Endothelial cell of hepatic sinusoid (primary cell): Measurements from ENCODE around the gene NEO1.

Source experiments
- in situ Hi-C: cut with HindIII; loops from 2 replicates; pipeline ENCODE4 v1.10.0; 2017; ENCODE audit warnings: low sequenced_read_pairs

The NEO1 gene

GRCh38 chr15:73072894-73073293, 20.6 kb downstream of the NEO1 start:
- in situ Hi-C loops: loop anchor here (10.0 kb wide), 1 partner anchor 288 kb away; the partner anchor contains the start of gene ADPGK

- in situ Hi-C loops: loop anchor here (10.0 kb wide), 1 partner anchor 289 kb away; the partner anchor contains the start of gene ADPGK
Measured at GRCh38 chr15:73074241-73074640, 22.0 kb downstream of the NEO1 start.

- in situ Hi-C loops: loop anchor here (10.0 kb wide), 1 partner anchor 291 kb away; the partner anchor contains the start of gene ADPGK
Measured at GRCh38 chr15:73075160-73075859, 23.0 kb downstream of the NEO1 start.

GRCh38 chr15:73078291-73078690, 26.0 kb downstream of the NEO1 start:
- in situ Hi-C loops: loop anchor here (10.0 kb wide), 1 partner anchor 293 kb away; the partner anchor contains the start of gene ADPGK

GRCh38 chr15:73078722-73079121, 26.5 kb downstream of the NEO1 start:
- in situ Hi-C loops: loop anchor here (10.0 kb wide), 1 partner anchor 294 kb away; the partner anchor contains the start of gene ADPGK

GRCh38 chr15:73079565-73079964, 27.3 kb downstream of the NEO1 start:
- in situ Hi-C loops: loop anchor here (10.0 kb wide), 1 partner anchor 295 kb away; the partner anchor contains the start of gene ADPGK

- in situ Hi-C loops: no loop called here
Measured at GRCh38 chr15:73081321-73081958, 29.2 kb downstream of the NEO1 start.

GRCh38 chr15:73082812-73083211, 30.5 kb downstream of the NEO1 start:
- in situ Hi-C loops: no loop called here

GRCh38 chr15:73087098-73087497, 34.8 kb downstream of the NEO1 start:
- in situ Hi-C loops: no loop called here

GRCh38 chr15:73105064-73105463, 52.8 kb downstream of the NEO1 start:
- in situ Hi-C loops: no loop called here

- in situ Hi-C loops: no loop called here
Measured at GRCh38 chr15:73108676-73109075, 56.4 kb downstream of the NEO1 start.

- in situ Hi-C loops: no loop called here
Measured at GRCh38 chr15:73109765-73110164, 57.5 kb downstream of the NEO1 start.

- in situ Hi-C loops: no loop called here
Measured at GRCh38 chr15:73110201-73110600, 57.9 kb downstream of the NEO1 start.

- in situ Hi-C loops: no loop called here
Measured at GRCh38 chr15:73114064-73114463, 61.8 kb downstream of the NEO1 start.

- in situ Hi-C loops: no loop called here
Measured at GRCh38 chr15:73116164-73116563, 63.9 kb downstream of the NEO1 start.

- in situ Hi-C loops: no loop called here
Measured at GRCh38 chr15:73118055-73118454, 65.8 kb downstream of the NEO1 start.

GRCh38 chr15:73119478-73119877, 67.2 kb downstream of the NEO1 start:
- in situ Hi-C loops: no loop called here

GRCh38 chr15:73120269-73120668, 68.0 kb downstream of the NEO1 start:
- in situ Hi-C loops: no loop called here

- in situ Hi-C loops: no loop called here
Measured at GRCh38 chr15:73125219-73125618, 73.0 kb downstream of the NEO1 start.

GRCh38 chr15:73127302-73127936, 75.2 kb downstream of the NEO1 start:
- in situ Hi-C loops: no loop called here

GRCh38 chr15:73130830-73131229, 78.6 kb downstream of the NEO1 start:
- in situ Hi-C loops: no loop called here

- in situ Hi-C loops: no loop called here
Measured at GRCh38 chr15:73134196-73134595, 81.9 kb downstream of the NEO1 start.
